IPS-20b (cell line): Measurements from ENCODE around the gene IMMP2L.
"Not testable (repeated sequence)": the region's sequence is repeated elsewhere in the genome, so short reads cannot be mapped to it uniquely, and the experiment has no call there.

Experiments
- H3K27ac ChIP-seq: one replicate; pipeline ENCODE4 v1.5.1; 2013; ENCODE audit warnings: low read length
- H3K27me3 ChIP-seq: 2 replicates; pipeline ENCODE4 v1.6.1; 2013; ENCODE audit warnings: mild to moderate bottlenecking, low read length, inconsistent platforms; ENCODE audit not compliant: insufficient read depth
- H3K36me3 ChIP-seq: 2 replicates; pipeline ENCODE4 v1.6.1; 2013; ENCODE audit warnings: low read depth, mild to moderate bottlenecking, inconsistent platforms, low read length, moderate library complexity; ENCODE audit not compliant: insufficient read depth
- H3K4me1 ChIP-seq: 2 replicates; pipeline ENCODE4 v1.6.1; 2013; ENCODE audit warnings: mild to moderate bottlenecking, control low read depth, inconsistent platforms, low read length, moderate library complexity; ENCODE audit not compliant: insufficient read depth
- H3K4me3 ChIP-seq: 2 replicates; pipeline ENCODE4 v1.5.1; 2013; ENCODE audit warnings: mild to moderate bottlenecking, low read length, inconsistent platforms
- H3K9ac ChIP-seq: 2 replicates; pipeline ENCODE4 v1.6.1; 2013; ENCODE audit warnings: low read depth, mild to moderate bottlenecking, inconsistent platforms, low read length, moderate library complexity
- H3K9me3 ChIP-seq: 2 replicates; pipeline ENCODE4 v1.6.1; 2013; ENCODE audit warnings: mild to moderate bottlenecking, low read depth, low read length, inconsistent platforms; ENCODE audit not compliant: insufficient read depth

Gene IMMP2L

DNA sequence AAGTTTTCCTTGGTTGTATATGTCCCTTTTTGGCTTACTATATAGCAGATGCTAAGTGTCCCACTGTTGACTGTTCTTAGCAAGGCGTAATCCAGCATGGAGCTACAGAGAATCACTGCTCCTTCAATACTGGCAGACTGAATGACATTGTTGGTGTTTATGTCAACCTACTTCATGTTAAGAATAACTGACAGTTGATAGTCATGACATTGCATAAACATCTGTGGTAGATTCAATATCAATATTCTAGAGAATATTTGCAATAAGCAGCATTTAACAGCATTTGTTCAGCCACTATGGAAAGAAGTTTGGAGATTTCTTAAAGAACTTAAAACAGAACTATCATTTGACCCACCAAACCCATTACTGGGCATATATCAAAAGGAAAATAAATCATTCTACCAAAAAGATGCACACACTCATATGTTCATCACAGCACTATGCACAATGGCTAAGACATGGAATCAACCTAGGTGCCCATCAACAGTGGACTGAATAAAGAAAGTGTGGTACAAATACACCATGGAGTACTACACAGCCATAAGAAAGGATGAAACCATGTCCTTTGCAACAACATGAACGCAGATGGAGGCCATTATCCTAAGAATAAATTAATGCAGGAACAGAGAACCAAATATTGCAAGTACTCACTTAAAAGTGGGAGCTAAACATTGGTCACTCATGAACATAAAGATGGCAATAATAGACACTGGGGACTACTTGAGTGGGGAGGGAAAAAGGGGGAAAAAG is 88.7 kb downstream of the IMMP2L start:
- Histone ChIP-seq H3K4me3 (no peak overlapping the region), H3K4me1 (no peaks in the 10 kb centered on the region), H3K9ac (no peak overlapping the region), H3K27me3 (no peaks in the 10 kb centered on the region), H3K36me3 (no peaks in the 10 kb centered on the region), H3K9me3 (no peaks in the 10 kb centered on the region), H3K27ac (no peak overlapping the region)

GRCh38 chr7:111470998-111471397 is 91.3 kb downstream of the IMMP2L start:
- Histone ChIP-seq H3K27ac (no peak overlapping the region), H3K9me3 (no peaks in the 10 kb centered on the region), H3K27me3 (no peaks in the 10 kb centered on the region)

GRCh38 chr7:111469894-111470293 is 92.4 kb downstream of the IMMP2L start:
- H3K4me1 ChIP-seq, H3K9me3 ChIP-seq, H3K27ac ChIP-seq, H3K4me3 ChIP-seq, H3K36me3 ChIP-seq, H3K9ac ChIP-seq, H3K27me3 ChIP-seq: not testable (repeated sequence)

More at GRCh38 chr7:111470998-111471397, 91.3 kb downstream of the IMMP2L start:
- H3K36me3 ChIP-seq, result no peaks in the 10 kb centered on the region
- no peak overlapping the region for H3K9ac ChIP-seq
- H3K4me3 ChIP-seq, result no peak overlapping the region
- no peaks in the 10 kb centered on the region for H3K4me1 ChIP-seq

DNA sequence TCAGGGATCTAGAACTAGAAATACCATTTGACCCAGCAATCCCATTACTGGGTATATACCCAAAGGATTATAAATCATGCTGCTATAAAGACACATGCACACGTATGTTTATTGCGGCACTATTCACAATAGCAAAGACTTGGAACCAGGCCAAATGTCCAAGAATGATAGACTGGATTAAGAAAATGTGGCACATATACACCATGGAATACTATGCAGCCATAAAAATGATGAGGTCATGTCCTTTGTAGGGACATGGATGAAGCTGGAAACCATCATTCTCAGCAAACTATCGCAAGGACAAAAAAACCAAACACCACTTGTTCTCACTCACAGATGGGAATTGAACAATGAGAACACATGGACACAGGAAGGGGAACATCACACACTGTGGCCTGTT is 96.5 kb downstream of the IMMP2L start:
- H3K27ac ChIP-seq, result not testable (repeated sequence)

DNA sequence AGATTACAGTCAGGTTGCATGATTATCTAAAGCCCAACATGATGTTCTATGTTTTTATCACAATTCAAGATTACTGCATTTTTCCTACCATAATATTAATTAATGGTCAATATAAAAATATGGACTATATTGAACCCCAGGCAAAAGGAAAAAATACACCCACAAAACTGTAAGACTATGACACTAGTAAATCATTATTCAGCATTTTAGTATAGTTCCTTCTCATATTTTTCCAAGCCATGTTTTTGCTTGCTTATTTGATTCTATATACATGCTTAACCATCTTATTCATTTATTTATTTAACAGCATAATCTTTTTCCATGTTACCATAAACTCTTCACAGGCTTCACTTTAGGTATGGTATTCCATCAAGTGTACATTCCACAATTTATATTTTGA is 101.6 kb downstream of the IMMP2L start:
- no peak overlapping the region for H3K27ac ChIP-seq
- no peak overlapping the region for H3K9ac ChIP-seq
- no peaks in the 10 kb centered on the region for H3K9me3 ChIP-seq

More for the DNA sequence above, 96.5 kb downstream of the IMMP2L start:
- H3K4me3 ChIP-seq, H3K36me3 ChIP-seq, H3K27me3 ChIP-seq, H3K9ac ChIP-seq, H3K9me3 ChIP-seq, H3K4me1 ChIP-seq: not testable (repeated sequence)

DNA sequence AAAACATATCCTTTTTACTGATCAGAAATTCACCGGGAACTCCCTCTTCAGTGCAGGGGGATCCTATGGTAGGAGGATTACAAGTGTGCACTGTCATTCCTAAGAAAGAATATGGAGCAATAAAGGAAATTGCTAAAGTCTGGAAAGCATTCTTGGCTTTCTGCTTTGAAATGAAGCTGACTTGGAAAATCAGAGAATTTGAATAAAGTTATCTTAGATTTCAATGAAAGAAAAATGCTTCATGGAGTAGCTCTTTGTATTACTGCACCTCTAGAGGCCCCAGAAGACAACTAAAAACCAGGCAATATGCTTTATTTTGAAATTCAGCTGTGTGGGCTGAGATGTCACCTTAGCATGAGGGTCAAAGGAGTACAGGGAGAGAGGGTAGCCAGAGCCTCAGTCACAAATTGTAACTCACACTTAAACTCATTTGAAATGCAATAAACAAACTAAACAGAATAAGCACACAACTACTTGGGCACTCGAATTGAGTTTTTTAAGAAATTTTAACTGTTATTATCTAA is 102.5 kb downstream of the IMMP2L start:
- Histone ChIP-seq H3K4me1 (no peaks in the 10 kb centered on the region), H3K27me3 (no peaks in the 10 kb centered on the region), H3K4me3 (no peak overlapping the region), H3K36me3 (no peaks in the 10 kb centered on the region), H3K9me3 (no peaks in the 10 kb centered on the region), H3K9ac (no peak overlapping the region), H3K27ac (no peak overlapping the region)

More for the DNA sequence above, 101.6 kb downstream of the IMMP2L start:
- H3K36me3 ChIP-seq, result no peaks in the 10 kb centered on the region
- no peaks in the 10 kb centered on the region for H3K27me3 ChIP-seq
- H3K4me3 ChIP-seq, result no peak overlapping the region
- H3K4me1 ChIP-seq, result no peaks in the 10 kb centered on the region

DNA sequence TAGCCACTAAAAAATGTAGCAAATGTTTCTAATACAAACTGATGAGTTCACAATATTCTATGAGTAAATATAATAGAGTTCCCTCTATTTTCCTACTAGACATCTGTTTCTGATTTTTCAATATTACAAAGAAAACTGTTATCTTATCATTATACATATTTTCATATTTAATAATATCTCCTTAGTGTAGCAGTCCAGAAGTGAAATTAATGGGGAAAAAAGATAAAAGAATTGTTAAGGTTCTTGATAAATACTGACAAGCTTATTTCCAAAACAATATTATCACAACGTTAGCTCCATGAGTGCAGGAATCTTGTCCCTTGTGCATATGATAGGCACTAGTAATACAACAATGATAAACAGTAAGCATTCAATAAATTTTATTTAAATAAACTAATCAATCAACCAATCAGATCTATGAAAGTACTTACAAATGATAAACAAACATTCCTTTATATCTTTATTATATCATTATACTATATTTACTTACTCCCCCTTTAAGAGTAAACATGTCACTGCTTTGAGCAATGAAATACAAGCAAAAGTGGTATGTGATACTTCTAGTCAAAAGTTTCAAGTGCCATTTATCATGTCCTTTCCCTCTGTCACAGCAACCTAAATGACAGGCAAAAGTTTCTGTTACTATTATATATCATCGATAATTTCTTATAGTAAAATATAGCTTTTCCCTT is 103.1 kb downstream of the IMMP2L start:
- Histone ChIP-seq H3K36me3 (no peaks in the 10 kb centered on the region), H3K4me1 (no peaks in the 10 kb centered on the region), H3K27me3 (no peaks in the 10 kb centered on the region), H3K4me3 (no peak overlapping the region), H3K27ac (no peak overlapping the region), H3K9me3 (no peaks in the 10 kb centered on the region), H3K9ac (no peak overlapping the region)

- not testable (repeated sequence) for H3K27me3 ChIP-seq, H3K4me3 ChIP-seq, H3K9me3 ChIP-seq, H3K36me3 ChIP-seq, H3K9ac ChIP-seq, H3K27ac ChIP-seq, H3K4me1 ChIP-seq
These were observed 111.6 kb downstream of the IMMP2L start for GRCh38 chr7:111450705-111451104.

DNA sequence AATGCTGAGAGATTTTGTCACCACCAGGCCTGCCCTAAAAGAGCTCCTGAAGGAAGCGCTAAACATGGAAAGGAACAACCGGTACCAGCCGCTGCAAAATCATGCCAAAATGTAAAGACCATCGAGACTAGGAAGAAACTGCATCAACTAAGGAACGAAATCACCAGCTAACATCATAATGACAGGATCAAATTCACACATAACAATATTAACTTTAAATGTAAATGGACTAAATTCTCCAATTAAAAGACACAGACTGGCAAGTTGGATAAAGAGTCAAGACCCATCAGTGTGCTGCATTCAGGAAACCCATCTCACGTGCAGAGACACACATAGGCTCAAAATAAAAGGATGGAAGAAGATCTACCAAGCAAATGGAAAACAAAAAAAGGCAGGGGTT is 114.8 kb downstream of the IMMP2L start:
- not testable (repeated sequence) for H3K36me3 ChIP-seq, H3K4me1 ChIP-seq, H3K27me3 ChIP-seq, H3K9me3 ChIP-seq, H3K9ac ChIP-seq, H3K4me3 ChIP-seq, H3K27ac ChIP-seq

DNA sequence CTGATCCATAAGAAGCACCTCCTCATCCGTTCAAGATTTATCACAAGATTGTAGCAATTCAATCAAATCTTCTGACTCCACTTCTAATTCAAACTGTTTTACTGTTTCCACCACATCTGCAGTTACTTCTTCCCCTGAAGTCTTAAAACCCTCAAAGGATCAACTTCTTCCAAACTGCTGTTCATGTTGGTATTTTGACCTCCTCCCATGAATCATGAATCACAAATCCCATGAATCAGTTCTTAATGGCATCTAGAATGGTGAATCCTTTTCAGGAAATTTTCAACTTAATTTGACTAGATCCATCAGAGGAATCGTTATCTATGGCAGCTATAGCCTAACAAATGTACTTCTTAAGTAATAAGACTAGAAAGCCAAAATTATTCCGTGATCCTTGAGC is 122.3 kb downstream of the IMMP2L start:
- Histone ChIP-seq H3K4me3 (no peak overlapping the region), H3K27ac (no peak overlapping the region), H3K9me3 (no peaks in the 10 kb centered on the region; the same call in 1 of the 2 replicates), H3K27me3 (no peaks in the 10 kb centered on the region), H3K4me1 (no peaks in the 10 kb centered on the region), H3K9ac (no peak overlapping the region), H3K36me3 (no peaks in the 10 kb centered on the region)

GRCh38 chr7:111438369-111439289 is 123.7 kb downstream of the IMMP2L start:
- H3K27ac ChIP-seq, result no peak overlapping the region
- H3K9ac ChIP-seq, result no peak overlapping the region
- no peaks in the 10 kb centered on the region for H3K27me3 ChIP-seq
- H3K4me3 ChIP-seq, result no peak overlapping the region
- H3K4me1 ChIP-seq, result no peaks in the 10 kb centered on the region
- H3K9me3 ChIP-seq, result peaks cover 6% of the 10 kb centered on the region
- H3K36me3 ChIP-seq, result no peaks in the 10 kb centered on the region
